ENCODE results near the gene TAF11L11.
"Not testable (repeated sequence)": the region's sequence is repeated elsewhere in the genome, so short reads cannot be mapped to it uniquely, and the experiment has no call there.

Gene TAF11L11

GRCh38 chr5:17603880-17604279, at the start of gene TAF11L11:
TAF11L11 (plus strand) TSS chr5:17604183.
- not testable (repeated sequence) for H3K4me3 ChIP-seq (ENCODE audit: low read length in 2 of 2); H3K27me3 ChIP-seq (ENCODE audit: control insufficient read depth in 1 of 2, insufficient read depth in 2 of 2, low read length in 2 of 2); H3K9ac ChIP-seq (ENCODE audit: low read length in 2 of 2); H3K4me1 ChIP-seq (ENCODE audit: control insufficient read depth, insufficient read depth, low read length); H3K27ac ChIP-seq (ENCODE audit: low read length); H3K36me3 ChIP-seq (ENCODE audit: control insufficient read depth in 2 of 2, insufficient read depth in 2 of 2, low read length in 2 of 2); H3K9me3 ChIP-seq (ENCODE audit: control insufficient read depth in 2 of 2, low read length in 2 of 2)

- not testable (repeated sequence) for H3K4me1 ChIP-seq (ENCODE audit: control insufficient read depth, insufficient read depth, low read length); H3K36me3 ChIP-seq (ENCODE audit: control insufficient read depth in 2 of 2, insufficient read depth in 2 of 2, low read length in 2 of 2); H3K4me3 ChIP-seq (ENCODE audit: low read length in 2 of 2); H3K27me3 ChIP-seq (ENCODE audit: control insufficient read depth in 1 of 2, insufficient read depth in 2 of 2, low read length in 2 of 2); H3K9ac ChIP-seq (ENCODE audit: low read length in 2 of 2); H3K27ac ChIP-seq (ENCODE audit: low read length); H3K9me3 ChIP-seq (ENCODE audit: control insufficient read depth in 2 of 2, low read length in 2 of 2)
These were observed 18.3 kb upstream of the TAF11L11 start, which contains the start of gene TAF11L7 for GRCh38 chr5:17585658-17586057. TAF11L7 (minus strand) TSS chr5:17585758.

- H3K36me3 ChIP-seq (ENCODE audit: control insufficient read depth in 2 of 2, insufficient read depth in 2 of 2, low read length in 2 of 2); H3K9me3 ChIP-seq (ENCODE audit: control insufficient read depth in 2 of 2, low read length in 2 of 2); H3K9ac ChIP-seq (ENCODE audit: low read length in 2 of 2); H3K4me3 ChIP-seq (ENCODE audit: low read length in 2 of 2); H3K27ac ChIP-seq (ENCODE audit: low read length); H3K27me3 ChIP-seq (ENCODE audit: control insufficient read depth in 1 of 2, insufficient read depth in 2 of 2, low read length in 2 of 2); H3K4me1 ChIP-seq (ENCODE audit: control insufficient read depth, insufficient read depth, low read length): not testable (repeated sequence)
These were observed 13.1 kb upstream of the TAF11L11 start, which contains the start of gene TAF11L8 for GRCh38 chr5:17590860-17591259. TAF11L8 (minus strand) TSS chr5:17590960.

GRCh38 chr5:17594255-17594654, 9.7 kb upstream of the TAF11L11 start, which contains the start of gene TAF11L9:
TAF11L9 (minus strand) TSS chr5:17594394.
- H3K9ac ChIP-seq (ENCODE audit: low read length in 2 of 2); H3K9me3 ChIP-seq (ENCODE audit: control insufficient read depth in 2 of 2, low read length in 2 of 2); H3K27me3 ChIP-seq (ENCODE audit: control insufficient read depth in 1 of 2, insufficient read depth in 2 of 2, low read length in 2 of 2); H3K36me3 ChIP-seq (ENCODE audit: control insufficient read depth in 2 of 2, insufficient read depth in 2 of 2, low read length in 2 of 2); H3K4me3 ChIP-seq (ENCODE audit: low read length in 2 of 2); H3K4me1 ChIP-seq (ENCODE audit: control insufficient read depth, insufficient read depth, low read length); H3K27ac ChIP-seq (ENCODE audit: low read length): not testable (repeated sequence)

GRCh38 chr5:17597728-17598127, 6.3 kb upstream of the TAF11L11 start, which contains the start of gene TAF11L10:
TAF11L10 (minus strand) TSS chr5:17597828.
- not testable (repeated sequence) for H3K27me3 ChIP-seq (ENCODE audit: control insufficient read depth in 1 of 2, insufficient read depth in 2 of 2, low read length in 2 of 2); H3K9me3 ChIP-seq (ENCODE audit: control insufficient read depth in 2 of 2, low read length in 2 of 2); H3K36me3 ChIP-seq (ENCODE audit: control insufficient read depth in 2 of 2, insufficient read depth in 2 of 2, low read length in 2 of 2); H3K9ac ChIP-seq (ENCODE audit: low read length in 2 of 2); H3K27ac ChIP-seq (ENCODE audit: low read length); H3K4me1 ChIP-seq (ENCODE audit: control insufficient read depth, insufficient read depth, low read length); H3K4me3 ChIP-seq (ENCODE audit: low read length in 2 of 2)

- Histone ChIP-seq H3K9me3 (ENCODE audit: control insufficient read depth in 2 of 2, low read length in 2 of 2) (no peaks in the 10 kb centered on the region), H3K27ac (ENCODE audit: low read length) (no peak overlapping the region), H3K4me3 (ENCODE audit: low read length in 2 of 2) (no peak overlapping the region), H3K36me3 (ENCODE audit: control insufficient read depth in 2 of 2, insufficient read depth in 2 of 2, low read length in 2 of 2) (no peaks in the 10 kb centered on the region), H3K9ac (ENCODE audit: low read length in 2 of 2) (no peak overlapping the region), H3K27me3 (ENCODE audit: control insufficient read depth in 1 of 2, insufficient read depth in 2 of 2, low read length in 2 of 2) (no peaks in the 10 kb centered on the region), H3K4me1 (ENCODE audit: control insufficient read depth, insufficient read depth, low read length) (no peaks in the 10 kb centered on the region)
These were observed 968 bp downstream of the TAF11L11 start for GRCh38 chr5:17604951-17605350.

- H3K4me3 ChIP-seq (ENCODE audit: low read length in 2 of 2); H3K36me3 ChIP-seq (ENCODE audit: control insufficient read depth in 2 of 2, insufficient read depth in 2 of 2, low read length in 2 of 2); H3K9ac ChIP-seq (ENCODE audit: low read length in 2 of 2); H3K27me3 ChIP-seq (ENCODE audit: control insufficient read depth in 1 of 2, insufficient read depth in 2 of 2, low read length in 2 of 2); H3K9me3 ChIP-seq (ENCODE audit: control insufficient read depth in 2 of 2, low read length in 2 of 2); H3K27ac ChIP-seq (ENCODE audit: low read length); H3K4me1 ChIP-seq (ENCODE audit: control insufficient read depth, insufficient read depth, low read length): not testable (repeated sequence)
These were observed 3.5 kb downstream of the TAF11L11 start for GRCh38 chr5:17607461-17607860.

- H3K27me3 ChIP-seq (ENCODE audit: control insufficient read depth in 1 of 2, insufficient read depth in 2 of 2, low read length in 2 of 2); H3K4me1 ChIP-seq (ENCODE audit: control insufficient read depth, insufficient read depth, low read length); H3K9me3 ChIP-seq (ENCODE audit: control insufficient read depth in 2 of 2, low read length in 2 of 2); H3K36me3 ChIP-seq (ENCODE audit: control insufficient read depth in 2 of 2, insufficient read depth in 2 of 2, low read length in 2 of 2); H3K4me3 ChIP-seq (ENCODE audit: low read length in 2 of 2); H3K9ac ChIP-seq (ENCODE audit: low read length in 2 of 2); H3K27ac ChIP-seq (ENCODE audit: low read length): not testable (repeated sequence)
These were observed 6.1 kb downstream of the TAF11L11 start, which contains the start of gene TAF11L12 for GRCh38 chr5:17610092-17610491. TAF11L12 (plus strand) TSS chr5:17610392.

- Histone ChIP-seq H3K9me3 (ENCODE audit: control insufficient read depth in 2 of 2, low read length in 2 of 2) (no peaks in the 10 kb centered on the region), H3K27ac (ENCODE audit: low read length) (no peak overlapping the region), H3K4me3 (ENCODE audit: low read length in 2 of 2) (no peak overlapping the region), H3K27me3 (ENCODE audit: control insufficient read depth in 1 of 2, insufficient read depth in 2 of 2, low read length in 2 of 2) (no peaks in the 10 kb centered on the region), H3K9ac (ENCODE audit: low read length in 2 of 2) (no peak overlapping the region), H3K4me1 (ENCODE audit: control insufficient read depth, insufficient read depth, low read length) (no peaks in the 10 kb centered on the region), H3K36me3 (ENCODE audit: control insufficient read depth in 2 of 2, insufficient read depth in 2 of 2, low read length in 2 of 2) (no peaks in the 10 kb centered on the region)
These were observed 11.1 kb downstream of the TAF11L11 start for GRCh38 chr5:17614872-17615605.

- Histone ChIP-seq H3K9me3 (ENCODE audit: control insufficient read depth in 2 of 2, low read length in 2 of 2) (no peaks in the 10 kb centered on the region), H3K4me3 (ENCODE audit: low read length in 2 of 2) (no peak overlapping the region), H3K27me3 (ENCODE audit: control insufficient read depth in 1 of 2, insufficient read depth in 2 of 2, low read length in 2 of 2) (no peaks in the 10 kb centered on the region), H3K36me3 (ENCODE audit: control insufficient read depth in 2 of 2, insufficient read depth in 2 of 2, low read length in 2 of 2) (no peaks in the 10 kb centered on the region), H3K9ac (ENCODE audit: low read length in 2 of 2) (no peak overlapping the region), H3K27ac (ENCODE audit: low read length) (no peak overlapping the region), H3K4me1 (ENCODE audit: control insufficient read depth, insufficient read depth, low read length) (no peaks in the 10 kb centered on the region)
These were observed 15.4 kb downstream of the TAF11L11 start for GRCh38 chr5:17619354-17619753.

GRCh38 chr5:17620627-17621026, 16.6 kb downstream of the TAF11L11 start:
- no peak overlapping the region for H3K4me3 ChIP-seq (ENCODE audit: low read length in 2 of 2)
- H3K27me3 ChIP-seq (ENCODE audit: control insufficient read depth in 1 of 2, insufficient read depth in 2 of 2, low read length in 2 of 2), result no peaks in the 10 kb centered on the region
- no peaks in the 10 kb centered on the region for H3K4me1 ChIP-seq (ENCODE audit: control insufficient read depth, insufficient read depth, low read length)
- H3K9ac ChIP-seq (ENCODE audit: low read length in 2 of 2), result no peak overlapping the region
- H3K36me3 ChIP-seq (ENCODE audit: control insufficient read depth in 2 of 2, insufficient read depth in 2 of 2, low read length in 2 of 2), result no peaks in the 10 kb centered on the region
- H3K27ac ChIP-seq (ENCODE audit: low read length), result no peak overlapping the region
- no peaks in the 10 kb centered on the region for H3K9me3 ChIP-seq (ENCODE audit: control insufficient read depth in 2 of 2, low read length in 2 of 2)

Measured in stomach smooth muscle (tissue), 2 donors.